Measurements from ENCODE around the gene TRPV4.
A peak's percentile ranks its signal among the peaks of the same experiment; 100 is the strongest.

Gene TRPV4

GRCh38 chr12:109821968-109822367, 11.2 kb downstream of the TRPV4 start:
- DNase-seq (ENCODE audit: low read depth) = no peak
- no peak overlapping the region for H3K4me3 ChIP-seq (ENCODE audit: low read depth, low read length)
- TF ChIP-seq, protein P1, sequence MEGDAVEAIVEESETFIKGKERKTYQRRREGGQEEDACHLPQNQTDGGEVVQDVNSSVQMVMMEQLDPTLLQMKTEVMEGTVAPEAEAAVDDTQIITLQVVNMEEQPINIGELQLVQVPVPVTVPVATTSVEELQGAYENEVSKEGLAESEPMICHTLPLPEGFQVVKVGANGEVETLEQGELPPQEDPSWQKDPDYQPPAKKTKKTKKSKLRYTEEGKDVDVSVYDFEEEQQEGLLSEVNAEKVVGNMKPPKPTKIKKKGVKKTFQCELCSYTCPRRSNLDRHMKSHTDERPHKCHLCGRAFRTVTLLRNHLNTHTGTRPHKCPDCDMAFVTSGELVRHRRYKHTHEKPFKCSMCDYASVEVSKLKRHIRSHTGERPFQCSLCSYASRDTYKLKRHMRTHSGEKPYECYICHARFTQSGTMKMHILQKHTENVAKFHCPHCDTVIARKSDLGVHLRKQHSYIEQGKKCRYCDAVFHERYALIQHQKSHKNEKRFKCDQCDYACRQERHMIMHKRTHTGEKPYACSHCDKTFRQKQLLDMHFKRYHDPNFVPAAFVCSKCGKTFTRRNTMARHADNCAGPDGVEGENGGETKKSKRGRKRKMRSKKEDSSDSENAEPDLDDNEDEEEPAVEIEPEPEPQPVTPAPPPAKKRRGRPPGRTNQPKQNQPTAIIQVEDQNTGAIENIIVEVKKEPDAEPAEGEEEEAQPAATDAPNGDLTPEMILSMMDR (conservative IDR thresholded peaks at IDR 0.05; ENCODE audit: low read depth, low read length) = no peak

DNA sequence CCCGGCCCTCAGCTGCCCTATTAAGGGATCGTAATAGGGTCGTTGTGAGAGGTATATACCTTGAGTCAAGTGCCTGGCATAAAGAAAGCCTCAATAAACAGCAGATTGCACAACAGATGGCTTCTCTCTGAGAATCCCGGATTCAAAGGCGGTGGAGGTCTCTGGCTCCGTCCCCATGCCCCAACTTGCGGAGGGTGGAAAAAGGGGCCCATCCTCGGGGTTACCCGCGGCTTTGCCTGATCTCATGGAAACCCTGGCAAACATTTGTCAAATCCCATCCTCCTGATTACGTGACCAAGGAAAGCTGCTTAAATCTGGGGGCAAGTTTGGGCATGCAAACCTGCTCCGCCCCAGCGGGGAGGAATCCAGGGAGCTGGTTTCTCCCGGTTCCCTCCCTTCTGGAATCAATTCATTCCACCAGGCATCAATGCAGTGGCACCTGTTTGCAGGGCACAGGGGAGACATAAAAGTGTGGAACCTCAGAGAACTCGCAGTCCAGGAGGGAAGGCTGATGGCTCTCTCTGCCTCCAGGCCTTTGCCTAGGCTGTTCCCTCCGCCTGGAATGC, 12.3 kb downstream of the TRPV4 start:
- TF ChIP-seq, protein P1 (conservative IDR thresholded peaks at IDR 0.05; ENCODE audit: low read depth, low read length) = no peak
- DNase-seq (ENCODE audit: low read depth) = no peak
- H3K4me3 ChIP-seq (ENCODE audit: low read depth, low read length) = no peak overlapping the region

GRCh38 chr12:109818905-109819500, 14.2 kb downstream of the TRPV4 start:
- no peak overlapping the region for H3K4me3 ChIP-seq (ENCODE audit: low read depth, low read length)
- DNase-seq (ENCODE audit: low read depth) = peak; percentile 32
- TF ChIP-seq, protein P1 (conservative IDR thresholded peaks at IDR 0.05; ENCODE audit: low read depth, low read length) = no peak

- TF ChIP-seq, protein P1 (conservative IDR thresholded peaks at IDR 0.05; ENCODE audit: low read depth, low read length) = no peak
- H3K4me3 ChIP-seq (ENCODE audit: low read depth, low read length) = no peak overlapping the region
- no peak for DNase-seq (ENCODE audit: low read depth)
Measured at GRCh38 chr12:109818253-109818652, 14.9 kb downstream of the TRPV4 start.

GRCh38 chr12:109817627-109818231, 15.5 kb downstream of the TRPV4 start:
- no peak for DNase-seq (ENCODE audit: low read depth)
- TF ChIP-seq, protein P1 (conservative IDR thresholded peaks at IDR 0.05; ENCODE audit: low read depth, low read length) = no peak
- no peak overlapping the region for H3K4me3 ChIP-seq (ENCODE audit: low read depth, low read length)

GRCh38 chr12:109816870-109817269, 16.3 kb downstream of the TRPV4 start:
- TF ChIP-seq, protein P1 (conservative IDR thresholded peaks at IDR 0.05; ENCODE audit: low read depth, low read length) = no peak
- no peak overlapping the region for H3K4me3 ChIP-seq (ENCODE audit: low read depth, low read length)
- no peak for DNase-seq (ENCODE audit: low read depth)

All from choroid plexus epithelial cell (primary cell).